Measurements from ENCODE around the gene PARD3B.

PARD3B gene

DNA sequence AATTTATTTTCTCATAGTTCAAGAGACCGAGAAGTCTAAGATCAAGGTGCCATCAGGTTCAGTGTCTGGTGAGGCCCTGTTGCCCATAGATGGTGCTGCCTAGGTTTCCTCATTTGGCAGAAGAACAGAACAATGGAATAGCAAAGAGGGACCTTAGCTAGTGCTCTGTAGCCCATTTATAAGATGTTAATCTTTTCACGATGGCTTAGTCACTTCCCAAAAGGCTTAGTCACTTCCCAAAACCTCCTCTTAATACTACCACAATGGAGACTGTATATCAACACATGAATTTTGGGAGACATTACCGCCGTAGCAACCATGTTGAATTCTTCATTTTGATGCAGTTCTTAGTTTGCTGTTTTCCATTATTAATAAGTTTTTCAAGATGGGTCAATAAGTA lies 890.7 kb downstream of the PARD3B start:
- DNase-seq (ENCODE audit: insufficient read length) (no peak), FAIRE-seq (no peak)
- TF ChIP-seq POLR2A (IDR thresholded peaks at IDR 0.05; ENCODE audit: low read depth, low read length) (no peak), TAF1 (IDR thresholded peaks at IDR 0.05; ENCODE audit: borderline replicate concordance, low read depth, low read length) (no peak), POLR2AphosphoS5 (IDR thresholded peaks at IDR 0.05; ENCODE audit: low read depth, low read length) (no peak)

DNA sequence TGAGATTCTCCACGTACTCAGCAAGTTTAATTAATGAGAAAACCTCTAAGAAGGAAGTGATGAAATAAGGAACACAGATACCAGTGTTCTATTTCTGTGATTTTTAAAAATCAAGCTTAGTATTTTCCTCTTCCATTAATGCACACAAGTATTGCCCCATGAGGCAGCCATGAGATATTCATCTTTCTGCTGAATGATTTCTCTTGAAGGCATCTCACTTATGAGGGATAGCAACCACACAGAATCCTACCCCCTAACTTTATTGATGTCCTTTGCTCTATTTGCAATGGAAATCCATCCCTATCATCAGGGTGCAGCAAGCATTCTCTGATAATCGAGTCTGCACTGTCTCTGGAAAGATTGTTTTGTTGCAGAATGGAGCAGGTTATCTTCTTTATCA lies 893.0 kb downstream of the PARD3B start:
- no peak for DNase-seq (ENCODE audit: insufficient read length)
- TF ChIP-seq POLR2A (IDR thresholded peaks at IDR 0.05; ENCODE audit: low read depth, low read length) (no peak), TAF1 (IDR thresholded peaks at IDR 0.05; ENCODE audit: borderline replicate concordance, low read depth, low read length) (no peak)
- FAIRE-seq = no peak

DNA sequence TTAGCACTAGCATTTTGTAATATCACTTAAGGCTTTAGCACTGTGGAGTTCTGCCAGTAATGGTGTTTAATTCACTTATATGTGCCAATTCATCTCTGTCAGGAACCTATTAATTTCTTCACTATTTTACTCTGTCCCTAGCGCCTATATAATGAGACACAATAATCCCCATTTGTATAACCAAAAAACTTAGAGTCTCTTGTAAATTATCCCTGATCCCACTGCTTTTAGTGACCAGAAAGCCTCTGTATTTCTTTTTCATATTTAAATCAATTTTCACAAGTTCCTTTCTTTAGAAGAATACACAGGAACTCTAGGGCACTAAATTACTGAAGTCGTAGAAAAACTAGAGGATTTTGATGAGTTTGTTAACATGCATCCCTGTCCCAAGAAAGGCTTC lies 894.3 kb downstream of the PARD3B start:
- TF ChIP-seq TAF1 (IDR thresholded peaks at IDR 0.05; ENCODE audit: borderline replicate concordance, low read depth, low read length) = no peak
- no peak for TF ChIP-seq POLR2AphosphoS5 (IDR thresholded peaks at IDR 0.05; ENCODE audit: low read depth, low read length)
- TF ChIP-seq POLR2A (IDR thresholded peaks at IDR 0.05; ENCODE audit: low read depth, low read length) = no peak
- no peak for DNase-seq (ENCODE audit: insufficient read length)
- FAIRE-seq = no peak

DNA sequence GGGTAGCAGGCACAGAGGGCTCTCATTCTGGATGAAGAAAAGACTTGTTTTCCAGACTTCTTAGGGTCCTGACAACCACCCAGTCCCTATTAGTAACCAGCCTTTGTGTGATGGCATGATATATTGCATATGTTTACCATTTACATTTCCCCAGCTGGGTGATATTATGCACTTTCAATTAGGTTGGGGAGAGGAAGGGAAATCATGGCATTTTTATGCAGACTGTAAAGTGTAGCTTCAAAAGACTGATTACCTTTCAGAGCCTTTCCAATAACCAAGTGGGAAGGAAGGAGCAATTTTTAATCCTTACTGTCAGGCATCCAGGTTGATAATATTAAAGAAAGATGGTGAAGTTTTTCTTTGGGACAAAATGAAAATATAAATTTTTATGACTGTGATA lies 896.2 kb downstream of the PARD3B start:
- FAIRE-seq (no peak), DNase-seq (ENCODE audit: insufficient read length) (no peak)
- TF ChIP-seq TAF1 (IDR thresholded peaks at IDR 0.05; ENCODE audit: borderline replicate concordance, low read depth, low read length) (no peak), POLR2A (IDR thresholded peaks at IDR 0.05; ENCODE audit: low read depth, low read length) (no peak), POLR2AphosphoS5 (IDR thresholded peaks at IDR 0.05; ENCODE audit: low read depth, low read length) (no peak)

DNA sequence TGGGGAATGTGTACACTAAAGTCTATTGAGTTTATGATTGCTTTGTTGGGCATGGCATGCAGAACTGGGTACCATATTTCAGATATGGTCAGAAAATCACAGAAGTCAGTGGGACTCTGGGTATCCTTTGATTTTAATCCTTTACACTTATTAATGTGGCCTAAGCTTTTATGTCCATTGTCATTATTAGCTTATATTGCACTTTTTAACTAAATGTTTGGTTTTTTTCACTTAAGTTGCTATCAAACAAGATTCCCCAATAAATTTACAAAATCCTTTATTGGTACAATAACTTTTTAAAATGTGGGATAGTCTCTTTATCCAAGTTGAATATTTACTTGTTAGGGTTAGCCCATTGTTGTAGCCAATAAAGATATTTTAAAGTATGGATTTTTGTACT lies 902.9 kb downstream of the PARD3B start:
- DNase-seq (ENCODE audit: insufficient read length) (no peak), FAIRE-seq (no peak)
- TF ChIP-seq POLR2A (IDR thresholded peaks at IDR 0.05; ENCODE audit: low read depth, low read length) (no peak), POLR2AphosphoS5 (IDR thresholded peaks at IDR 0.05; ENCODE audit: low read depth, low read length) (no peak)

DNA sequence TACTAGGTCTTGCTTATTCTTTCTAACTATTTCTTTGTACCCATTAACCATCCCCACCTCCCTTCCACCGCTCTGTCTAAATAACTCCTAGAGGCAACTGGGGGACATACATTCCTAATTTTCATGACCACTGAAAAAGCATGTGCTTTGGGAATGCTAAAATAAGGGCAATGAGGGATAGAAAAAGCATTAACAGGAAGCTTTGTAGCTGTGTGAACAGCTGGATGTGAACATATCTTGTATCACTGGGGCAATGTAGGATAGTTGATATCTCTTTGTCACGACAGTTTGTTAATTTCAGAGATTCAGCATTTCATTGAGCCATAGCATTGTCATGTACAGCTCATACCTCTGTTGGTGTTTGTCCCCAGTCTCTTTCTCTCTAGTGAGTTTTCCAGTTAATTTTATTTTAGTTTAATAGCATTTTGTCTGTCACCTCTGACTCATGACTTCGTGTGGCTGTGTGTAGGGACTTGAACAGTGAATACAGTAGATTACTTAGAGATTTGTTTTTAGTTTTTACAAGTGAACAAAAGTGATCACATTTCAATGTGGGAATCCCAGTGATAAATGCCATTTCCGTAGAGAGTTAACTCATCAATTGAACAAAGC lies 906.7 kb downstream of the PARD3B start:
- TF ChIP-seq POLR2AphosphoS5 (IDR thresholded peaks at IDR 0.05; ENCODE audit: low read depth, low read length) (no peak), TAF1 (IDR thresholded peaks at IDR 0.05; ENCODE audit: borderline replicate concordance, low read depth, low read length) (no peak), POLR2A (IDR thresholded peaks at IDR 0.05; ENCODE audit: low read depth, low read length) (no peak)
- FAIRE-seq = no peak
- no peak for DNase-seq (ENCODE audit: insufficient read length)

DNA sequence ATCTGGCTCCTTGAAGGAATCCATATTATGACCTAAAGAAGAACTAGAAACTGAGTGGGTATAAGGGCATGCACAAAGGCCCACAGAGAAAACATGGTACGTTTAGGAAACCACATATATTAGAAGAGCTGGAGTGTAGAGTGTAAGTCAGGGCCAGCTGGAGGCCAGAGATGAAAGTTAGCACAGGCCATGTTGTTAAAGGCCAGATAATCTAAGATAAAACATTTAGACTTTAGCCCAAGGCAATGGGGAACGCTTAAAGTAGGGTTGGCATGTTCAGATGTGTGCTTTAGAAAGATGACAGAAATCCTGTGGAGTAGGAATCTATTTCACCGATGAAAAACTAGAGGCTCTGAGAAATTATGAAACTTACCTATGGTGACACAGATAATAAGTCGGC lies 907.9 kb downstream of the PARD3B start:
- FAIRE-seq = no peak
- no peak for TF ChIP-seq POLR2A (IDR thresholded peaks at IDR 0.05; ENCODE audit: low read depth, low read length)
- TF ChIP-seq POLR2AphosphoS5 (IDR thresholded peaks at IDR 0.05; ENCODE audit: low read depth, low read length) = no peak
- TF ChIP-seq TAF1 (IDR thresholded peaks at IDR 0.05; ENCODE audit: borderline replicate concordance, low read depth, low read length) = no peak

DNA sequence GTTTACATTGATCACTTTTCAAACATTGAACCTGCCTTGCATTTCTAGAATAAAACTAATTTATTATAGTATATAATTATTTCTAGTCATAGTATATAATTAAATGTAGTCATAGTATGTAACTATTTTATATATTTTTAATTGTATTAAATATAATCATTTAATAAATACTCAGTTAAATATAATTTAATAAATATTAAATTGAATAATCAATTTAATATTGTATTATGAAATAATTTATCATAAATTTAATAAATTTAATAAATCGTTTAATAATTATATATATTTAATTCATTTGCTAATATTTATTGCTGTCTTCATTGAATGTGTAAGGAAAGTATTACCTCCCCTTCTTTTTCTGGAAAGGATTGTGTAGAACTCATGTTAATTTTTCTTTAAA lies 911.4 kb downstream of the PARD3B start:
- FAIRE-seq (no peak), DNase-seq (ENCODE audit: insufficient read length) (no peak)
- TF ChIP-seq POLR2AphosphoS5 (IDR thresholded peaks at IDR 0.05; ENCODE audit: low read depth, low read length) = no peak
- TF ChIP-seq POLR2A (IDR thresholded peaks at IDR 0.05; ENCODE audit: low read depth, low read length) = no peak
- TF ChIP-seq TAF1 (IDR thresholded peaks at IDR 0.05; ENCODE audit: borderline replicate concordance, low read depth, low read length) = no peak

More for the DNA sequence above, 907.9 kb downstream of the PARD3B start:
- no peak for DNase-seq (ENCODE audit: insufficient read length)

DNA sequence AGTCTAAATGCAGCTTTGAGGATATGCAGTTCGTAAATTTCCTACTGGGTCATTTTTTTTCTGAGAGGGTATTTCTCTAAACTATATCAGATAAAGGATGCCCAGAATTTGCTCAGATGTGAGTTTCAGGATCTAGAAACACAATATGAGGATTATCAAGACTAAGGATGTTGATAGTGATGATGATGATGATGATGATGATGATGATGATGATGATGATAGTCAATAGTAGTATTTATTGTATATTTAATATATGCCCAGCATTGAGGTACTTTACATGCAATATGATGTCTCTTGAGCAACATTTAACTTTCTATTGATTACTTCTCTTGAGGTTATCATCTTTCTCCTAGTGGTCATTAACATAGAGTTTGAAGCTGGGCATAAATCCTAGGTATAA lies 914.9 kb downstream of the PARD3B start:
- FAIRE-seq (no peak), DNase-seq (ENCODE audit: insufficient read length) (no peak)
- TF ChIP-seq POLR2AphosphoS5 (IDR thresholded peaks at IDR 0.05; ENCODE audit: low read depth, low read length) (no peak), POLR2A (IDR thresholded peaks at IDR 0.05; ENCODE audit: low read depth, low read length) (no peak), TAF1 (IDR thresholded peaks at IDR 0.05; ENCODE audit: borderline replicate concordance, low read depth, low read length) (no peak)

DNA sequence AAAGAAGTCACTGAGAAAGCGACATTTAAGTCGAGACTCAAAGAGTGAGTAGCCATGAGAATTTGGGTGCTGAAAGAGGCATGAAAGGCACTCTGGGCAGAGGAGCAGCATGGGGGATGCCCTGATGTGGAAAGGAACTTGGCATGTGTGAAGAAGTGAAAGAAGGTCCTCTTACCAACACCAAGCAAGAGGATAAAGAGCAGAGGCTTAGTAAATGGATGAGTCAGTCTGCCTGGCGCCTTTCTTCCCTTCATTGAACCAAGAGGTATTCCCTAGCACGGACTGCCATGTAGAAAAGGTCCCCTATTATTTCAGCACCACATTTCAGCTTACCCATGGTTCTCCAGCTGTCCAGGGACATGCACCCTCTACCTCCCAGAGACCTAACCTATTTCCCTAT lies 915.9 kb downstream of the PARD3B start:
- TF ChIP-seq POLR2AphosphoS5 (IDR thresholded peaks at IDR 0.05; ENCODE audit: low read depth, low read length) (no peak), POLR2A (IDR thresholded peaks at IDR 0.05; ENCODE audit: low read depth, low read length) (no peak), TAF1 (IDR thresholded peaks at IDR 0.05; ENCODE audit: borderline replicate concordance, low read depth, low read length) (no peak)
- FAIRE-seq (no peak), DNase-seq (ENCODE audit: insufficient read length) (no peak)

DNA sequence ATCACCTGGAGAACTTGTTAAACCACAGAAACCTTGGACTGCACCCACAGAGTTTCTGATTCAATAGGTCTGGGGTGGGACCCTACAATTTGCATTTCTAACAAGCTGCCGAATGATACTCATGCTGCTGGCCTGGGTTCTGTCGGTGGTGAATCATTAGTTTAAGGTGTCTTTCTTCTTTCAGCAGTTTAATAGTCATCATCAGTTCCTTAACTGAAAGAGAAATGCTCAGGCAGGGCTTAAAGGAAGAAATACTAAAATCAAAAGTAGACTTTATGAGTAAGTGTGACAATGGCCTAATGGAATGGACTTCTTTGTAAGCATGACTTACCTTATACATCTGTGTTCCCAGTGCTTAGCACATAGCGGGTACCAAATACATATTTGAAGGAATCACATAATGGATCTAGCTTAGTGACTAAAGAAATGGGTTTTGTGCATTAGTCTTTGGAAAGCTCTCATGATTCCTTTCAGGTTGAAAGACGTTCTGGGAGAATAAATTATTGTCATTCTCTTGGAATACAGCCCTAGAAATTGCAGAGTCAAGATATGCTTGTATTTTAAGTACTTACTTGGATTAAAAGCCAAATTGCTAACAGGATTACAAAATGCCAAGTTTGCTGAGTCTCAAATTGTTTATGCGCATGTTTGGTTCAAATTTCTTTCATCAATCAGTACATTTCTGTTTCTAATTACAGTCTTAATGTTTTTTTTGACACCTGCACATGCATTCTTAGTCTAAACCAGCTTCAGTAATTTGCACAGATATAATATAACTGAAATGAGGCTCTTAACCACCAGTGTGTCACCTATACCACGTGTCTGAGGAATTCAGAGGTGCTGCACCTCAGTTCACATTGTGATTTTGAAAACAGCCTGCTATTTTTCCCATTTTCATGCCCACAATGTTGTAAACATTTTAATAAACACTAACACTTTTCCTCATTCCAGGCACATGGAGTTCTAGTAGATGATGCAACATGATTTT lies 916.7 kb downstream of the PARD3B start:
- FAIRE-seq = no peak
- no peak for DNase-seq (ENCODE audit: insufficient read length)
- TF ChIP-seq TAF1 (IDR thresholded peaks at IDR 0.05; ENCODE audit: borderline replicate concordance, low read depth, low read length) = no peak
- TF ChIP-seq POLR2A (IDR thresholded peaks at IDR 0.05; ENCODE audit: low read depth, low read length) = no peak
- no peak for TF ChIP-seq POLR2AphosphoS5 (IDR thresholded peaks at IDR 0.05; ENCODE audit: low read depth, low read length)

Measured in GM12892 (cell line).